NCI-H460 (cell line): Measurements from ENCODE around the gene CADM2. TPM values are rescaled to one million over a fixed set of nuclear protein-coding genes. Genes with fewer than 3 reads are reported as not detected.
"Not testable (repeated sequence)": the region's sequence is repeated elsewhere in the genome, so short reads cannot be mapped to it uniquely, and the experiment has no call there.

Experiments
- DNase-seq: peaks from one replicate; pipeline ENCODE4 v3.0.0-alpha.2; 2016; ENCODE audit warnings: low read depth; ENCODE audit errors: extremely low read depth
- total RNA-seq: library from RNA; depleted of rRNA; stranded (reverse); fragments of >200 nt; shearing (Covaris generic); gene quantifications from 2 replicates; pipeline ENCODE4 v1.2.3, GENCODE V29; 2014

Gene CADM2
- total RNA-seq, 1 experiment from 2014 or later, result 25.0 TPM

DNA sequence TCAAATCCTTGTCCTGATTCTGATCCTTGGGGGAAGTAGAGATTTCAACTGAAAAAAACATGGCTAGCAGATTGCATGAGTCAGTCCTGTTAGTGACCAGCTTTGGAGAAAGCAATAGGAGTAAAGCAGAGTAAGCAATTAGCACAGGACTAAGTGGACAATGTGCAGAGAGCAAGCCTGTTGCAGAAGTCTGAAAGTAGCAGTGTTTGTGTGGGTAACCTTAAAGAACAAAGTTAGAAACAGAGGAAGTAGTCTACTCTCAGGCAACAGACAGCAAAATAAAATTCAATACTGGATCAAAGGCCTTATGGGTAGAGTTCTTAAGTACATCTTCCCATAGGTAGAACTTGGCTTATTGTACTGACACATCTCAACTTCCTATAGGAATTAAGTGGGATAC, 916.8 kb downstream of the CADM2 start:
- DNase-seq, result no peak

DNA sequence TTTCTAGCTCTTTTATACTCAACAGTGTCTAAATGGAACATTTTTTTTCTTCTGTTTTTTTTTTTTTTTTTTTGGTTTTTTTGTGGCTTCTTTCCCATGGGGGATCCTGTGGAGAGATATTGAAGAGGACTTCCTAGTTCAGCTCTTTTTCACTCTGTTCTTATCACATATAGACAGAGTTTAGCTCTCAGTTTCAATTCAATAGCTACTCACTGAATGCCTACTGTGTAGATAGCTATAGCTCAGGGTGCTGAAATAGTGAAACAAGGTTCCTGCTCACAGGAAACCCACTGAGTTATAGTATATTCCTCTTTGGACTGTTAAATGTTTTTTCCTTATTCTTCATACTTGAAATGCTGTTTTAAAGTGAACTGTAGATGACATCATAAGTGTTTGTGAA, 918.8 kb downstream of the CADM2 start:
- no peak for DNase-seq

DNA sequence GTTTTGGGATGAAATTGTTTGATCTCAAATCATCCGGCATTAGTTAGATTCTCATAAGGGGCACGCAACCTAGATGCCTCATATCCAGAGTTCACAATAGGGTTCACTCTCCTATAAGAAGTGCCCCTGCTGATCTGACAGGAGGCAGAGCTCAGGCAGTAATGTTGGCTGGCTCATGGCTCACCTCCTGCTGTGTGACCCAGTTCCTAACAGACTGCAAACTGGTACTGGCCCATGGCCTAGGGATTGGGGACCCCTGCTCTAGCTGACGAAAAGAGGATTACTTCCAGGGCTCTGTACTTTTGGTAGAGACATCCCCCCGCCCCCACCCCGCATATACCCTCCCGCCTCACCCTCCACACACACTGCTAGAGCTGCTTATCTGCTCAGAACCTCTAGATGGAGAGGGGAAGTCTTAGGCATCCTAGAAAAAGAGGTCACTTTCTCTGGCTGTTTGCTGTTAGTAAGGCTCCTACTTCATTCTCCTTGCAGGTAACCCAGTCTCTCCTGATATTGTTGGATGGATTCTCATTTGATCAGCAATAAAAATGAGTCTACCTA, 923.1 kb downstream of the CADM2 start:
- DNase-seq, result no peak

DNA sequence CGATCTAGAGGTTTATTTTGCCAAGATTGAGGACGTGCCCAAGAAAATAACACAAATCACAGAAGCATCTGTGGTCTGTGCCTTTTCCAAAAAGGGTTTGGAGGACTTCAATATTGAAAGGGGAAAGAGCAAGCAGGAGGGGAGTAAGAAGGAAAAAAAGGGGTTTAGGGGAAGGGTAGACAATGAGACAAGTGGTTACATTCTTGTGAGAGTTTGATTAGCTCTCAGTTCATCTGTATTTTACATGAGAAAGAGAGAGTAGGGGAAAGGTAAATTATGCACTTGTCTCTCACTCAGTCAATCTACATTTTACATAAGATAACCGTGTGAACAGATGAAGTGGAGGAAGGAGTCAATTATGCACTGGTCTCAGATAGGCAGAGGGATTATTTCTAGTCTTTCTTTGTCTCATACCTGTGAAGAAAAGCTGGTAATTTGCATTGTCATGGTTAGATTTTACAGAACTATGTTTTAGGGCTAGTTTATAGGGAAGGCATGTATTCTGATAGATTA, 931.3 kb downstream of the CADM2 start:
- no peak for DNase-seq

DNA sequence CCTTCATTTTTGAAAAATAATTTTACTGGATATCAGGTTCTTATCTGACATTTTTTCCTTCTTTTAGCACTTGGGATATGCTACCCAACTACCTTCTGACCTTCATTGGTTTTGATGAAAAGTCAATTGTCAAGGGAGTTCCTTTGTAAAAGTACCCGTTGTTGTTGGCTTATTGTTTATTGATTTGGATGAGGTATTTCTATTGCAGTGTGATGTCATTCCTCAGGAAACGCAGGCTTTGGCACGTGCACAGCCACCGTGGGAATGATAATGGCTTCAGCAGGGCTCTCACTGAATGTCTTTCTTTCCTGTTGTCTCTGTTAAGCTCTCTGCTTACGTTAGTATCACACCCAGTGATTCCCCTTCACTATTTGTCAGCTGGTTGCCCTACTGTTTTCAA, 944.6 kb downstream of the CADM2 start:
- DNase-seq, result no peak

DNA sequence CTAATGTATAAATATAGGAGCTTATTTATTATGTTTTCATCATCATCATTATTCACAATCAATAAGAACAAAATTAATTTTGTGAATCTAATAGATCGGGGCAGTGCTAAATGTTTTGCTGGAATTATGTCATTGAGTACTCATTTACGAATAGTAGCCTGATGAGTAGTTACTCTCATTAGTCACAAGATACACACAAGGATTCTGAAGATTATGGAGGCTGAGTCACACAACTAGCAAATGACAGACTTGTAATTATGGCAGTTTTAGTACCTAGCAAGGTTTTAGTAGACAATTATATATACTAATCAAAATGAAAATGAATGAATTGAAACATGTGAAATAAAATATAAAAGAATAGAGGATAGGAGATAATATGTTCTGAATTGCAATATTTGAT, 954.2 kb downstream of the CADM2 start:
- no peak for DNase-seq

DNA sequence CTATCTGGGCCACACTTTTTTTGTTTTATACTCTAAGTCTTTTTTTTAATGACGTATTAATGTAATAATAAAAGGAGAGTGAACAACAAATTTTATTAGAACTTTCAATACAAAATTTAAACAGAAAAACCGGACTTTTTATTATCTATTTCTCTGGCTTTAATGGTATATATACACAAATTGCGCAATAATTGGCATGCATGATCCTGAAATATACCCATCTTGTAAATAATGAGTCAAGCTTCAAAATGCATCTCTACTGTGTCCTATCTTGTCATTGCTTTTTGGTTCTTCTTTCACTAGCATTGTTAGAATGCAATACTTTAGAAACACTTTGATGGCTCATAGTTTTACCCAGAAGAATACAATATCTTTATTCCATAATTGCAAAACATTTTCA, 963.6 kb downstream of the CADM2 start:
- DNase-seq, result no peak

DNA sequence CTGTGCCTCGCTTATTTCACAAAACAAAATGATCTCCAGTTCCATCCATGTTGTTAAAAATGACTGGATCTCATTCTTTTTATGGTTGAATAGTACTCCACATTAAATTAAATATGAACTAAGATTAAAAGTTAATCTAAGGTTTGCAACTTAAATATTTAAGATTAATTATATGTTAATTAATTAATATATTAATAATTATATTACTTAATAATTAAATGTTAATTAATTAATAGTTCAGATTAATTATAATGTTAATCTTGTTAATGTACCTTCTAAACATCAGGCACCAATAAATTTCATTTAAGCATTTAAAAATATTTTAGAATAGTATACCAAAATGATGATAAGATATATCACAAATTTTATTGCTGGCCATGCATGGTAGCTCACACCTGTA, 971.9 kb downstream of the CADM2 start:
- no peak for DNase-seq

DNA sequence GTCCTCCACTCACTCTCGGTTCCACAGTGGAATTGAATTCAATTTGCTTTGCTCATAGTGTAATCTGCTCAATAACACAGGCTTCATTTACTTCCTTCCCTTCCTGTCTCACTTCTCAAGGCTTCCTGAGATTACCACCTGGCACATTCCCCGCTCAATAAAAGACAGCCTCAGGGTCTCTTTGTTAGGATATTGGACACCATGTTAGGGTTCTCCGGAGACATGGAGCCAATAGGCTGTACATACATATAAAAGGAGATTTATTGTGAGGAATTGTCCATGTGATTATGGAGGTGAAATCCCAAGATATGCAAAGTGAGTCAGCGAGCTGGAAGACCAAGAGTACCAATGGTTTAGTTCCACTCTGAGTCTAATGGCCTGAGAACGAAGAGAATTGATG, 974.5 kb downstream of the CADM2 start:
- no peak for DNase-seq

DNA sequence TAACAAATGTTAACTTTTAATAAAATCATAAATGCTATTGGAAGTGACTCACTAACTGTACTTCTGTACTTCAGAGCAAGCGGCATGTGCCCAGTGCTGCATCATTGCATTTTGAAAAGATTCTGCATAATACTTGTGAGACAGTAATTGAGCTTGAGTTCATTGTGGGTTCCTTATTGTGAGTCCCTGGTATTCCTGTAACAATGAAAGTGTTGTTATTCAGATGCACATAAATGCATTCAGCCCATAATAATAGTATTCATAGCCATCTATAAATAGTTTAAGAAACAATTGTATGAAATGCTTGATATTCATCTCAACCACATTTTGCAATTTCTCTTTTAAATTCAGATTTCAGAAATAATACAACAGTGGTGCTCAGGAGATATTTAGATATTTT, 976.4 kb downstream of the CADM2 start:
- DNase-seq, result no peak

DNA sequence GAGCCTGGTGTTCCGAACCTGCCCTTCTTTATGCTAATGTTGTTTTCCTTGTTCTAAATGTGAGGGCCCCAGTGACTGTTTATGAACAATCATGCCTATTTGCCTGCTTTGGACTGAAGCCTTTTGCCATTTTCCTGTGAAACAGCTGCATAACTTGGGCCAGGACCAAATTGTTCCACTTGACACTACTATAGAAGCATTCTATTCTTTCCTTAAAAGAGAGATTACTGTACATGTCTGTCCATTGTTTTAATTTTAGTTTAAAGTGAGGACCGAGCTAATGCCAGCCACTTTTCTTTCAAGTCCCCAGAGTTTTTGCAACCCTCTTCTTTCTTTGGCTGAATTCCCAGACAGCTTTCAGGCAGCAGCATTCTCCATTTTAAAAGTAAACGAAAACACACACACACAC, 980.3 kb downstream of the CADM2 start:
- DNase-seq, result no peak

DNA sequence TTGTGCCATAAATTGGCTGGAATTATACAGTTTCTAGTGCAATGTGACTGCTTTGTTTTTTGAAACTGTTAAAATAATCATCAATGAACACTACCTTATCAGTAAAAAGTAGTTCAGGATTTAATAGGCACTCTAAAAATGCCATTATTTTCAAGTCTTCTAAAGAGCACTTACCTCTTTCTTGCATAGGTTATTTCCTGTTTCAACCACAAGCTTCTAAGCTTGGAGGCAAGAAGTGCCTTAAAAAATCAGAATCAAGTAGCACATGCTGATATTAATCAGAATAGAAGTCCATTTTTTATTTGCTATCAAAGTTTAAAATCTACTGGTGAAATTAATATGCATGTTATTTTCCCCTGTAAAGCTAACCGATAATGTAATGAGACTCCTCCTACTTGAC, 991.6 kb downstream of the CADM2 start:
- DNase-seq, result no peak

DNA sequence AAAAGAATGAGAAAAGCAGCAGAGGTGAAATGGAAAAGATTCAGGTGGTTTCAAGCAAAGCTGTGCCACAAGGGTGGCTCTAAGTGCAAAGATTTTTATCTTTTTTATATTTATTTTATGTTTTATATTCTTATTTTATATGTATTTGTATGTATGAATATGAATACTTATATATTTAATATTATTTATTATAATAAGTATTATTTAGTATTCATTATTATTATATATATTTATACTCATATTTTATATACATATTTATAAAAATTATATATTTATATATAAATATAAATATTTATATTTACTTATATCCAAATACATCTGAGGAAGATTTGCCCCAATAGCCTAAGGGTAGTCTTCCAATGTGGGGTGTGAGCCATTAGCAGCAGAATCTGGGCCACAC, 1002.0 kb downstream of the CADM2 start:
- no peak for DNase-seq

DNA sequence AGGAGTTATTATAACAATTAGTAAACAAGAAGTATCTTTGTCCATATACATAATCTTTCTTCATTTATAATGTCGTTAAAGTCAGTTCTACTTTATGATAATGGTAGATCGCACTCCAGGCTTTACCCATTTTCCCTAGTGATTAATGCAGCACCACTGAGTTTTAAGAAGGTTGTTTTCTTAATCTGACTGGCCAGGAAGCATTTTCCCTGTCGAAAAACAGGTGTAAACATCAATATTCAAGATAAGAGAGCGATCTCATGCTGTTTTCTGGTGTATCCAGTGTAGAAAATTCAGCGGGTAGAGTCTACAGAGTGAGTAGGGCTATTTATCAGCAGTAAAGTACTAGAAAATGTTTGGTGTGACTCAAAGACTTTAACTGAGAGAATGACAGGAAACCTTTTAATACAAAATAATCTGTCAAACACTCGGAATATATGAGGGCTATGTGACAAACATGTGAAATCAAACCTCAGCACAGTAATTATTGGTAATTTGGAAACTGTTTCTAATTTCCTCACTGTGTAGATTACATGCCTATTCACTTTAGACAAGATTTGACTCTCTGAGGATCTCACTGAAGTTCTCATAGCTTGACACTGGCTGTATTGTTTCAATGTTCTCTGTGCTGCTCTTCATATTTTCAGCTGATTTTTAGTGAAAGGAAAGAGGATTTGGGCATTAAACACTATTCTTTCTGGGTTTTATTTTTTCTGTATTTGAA, 1019.0 kb downstream of the CADM2 start:
- no peak for DNase-seq

DNA sequence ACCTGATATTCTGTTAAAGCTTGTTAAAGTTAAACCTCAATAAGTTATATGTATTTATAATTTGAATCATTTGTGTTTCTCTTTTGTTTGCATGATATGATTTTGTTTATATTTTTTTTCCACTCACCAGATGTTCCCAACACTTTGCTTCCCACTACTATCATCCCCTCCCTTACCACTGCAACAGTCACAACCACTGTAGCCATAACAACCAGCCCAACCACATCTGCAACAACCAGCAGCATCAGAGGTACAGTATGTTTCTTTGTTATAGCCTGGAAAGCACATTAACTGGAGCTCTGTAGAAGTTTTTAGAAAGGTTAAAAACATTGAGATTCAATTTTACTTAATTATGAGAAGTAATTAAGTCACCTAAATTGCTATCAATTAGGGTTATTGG, 1020.2 kb downstream of the CADM2 start:
- DNase-seq, result no peak

DNA sequence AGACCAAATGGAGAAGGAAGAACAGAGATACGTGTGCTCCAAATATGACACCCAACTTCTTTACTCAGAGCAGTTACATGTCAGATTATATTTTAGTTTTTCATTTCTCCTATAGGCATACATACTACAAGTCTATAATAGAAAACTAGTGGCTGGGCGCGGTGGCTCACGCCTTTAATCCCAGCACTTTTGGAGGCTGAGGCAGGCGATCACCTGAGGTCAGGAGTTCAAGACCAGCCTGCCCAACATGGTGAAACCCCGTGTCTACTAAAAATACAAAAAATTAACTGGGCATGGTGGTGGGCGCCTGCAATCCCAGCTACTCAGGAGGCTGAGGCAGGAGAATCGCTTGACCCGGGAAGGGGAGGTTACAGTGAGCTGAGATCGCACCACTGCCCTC, 1030.8 kb downstream of the CADM2 start:
- not testable (repeated sequence) for DNase-seq

DNA sequence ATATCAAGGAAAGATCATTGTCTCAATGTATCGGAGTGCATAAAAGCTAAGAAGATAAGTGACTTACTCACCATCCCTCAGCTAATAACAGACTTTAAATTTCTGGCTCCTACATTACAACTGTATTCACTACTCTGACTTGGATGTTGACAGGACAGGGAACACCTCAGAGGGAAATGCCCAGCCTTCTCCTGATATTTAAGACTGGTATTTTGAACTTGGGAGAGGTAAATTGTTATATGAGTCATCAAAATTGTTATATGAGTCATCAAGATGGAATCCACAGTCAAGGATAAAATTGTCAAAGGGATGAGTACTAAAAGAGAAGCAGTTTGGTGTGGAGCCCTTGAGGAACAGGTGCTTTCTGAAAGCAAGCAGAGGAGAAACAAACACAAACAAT, 1070.8 kb downstream of the CADM2 start:
- peak; percentile 3 for DNase-seq

DNA sequence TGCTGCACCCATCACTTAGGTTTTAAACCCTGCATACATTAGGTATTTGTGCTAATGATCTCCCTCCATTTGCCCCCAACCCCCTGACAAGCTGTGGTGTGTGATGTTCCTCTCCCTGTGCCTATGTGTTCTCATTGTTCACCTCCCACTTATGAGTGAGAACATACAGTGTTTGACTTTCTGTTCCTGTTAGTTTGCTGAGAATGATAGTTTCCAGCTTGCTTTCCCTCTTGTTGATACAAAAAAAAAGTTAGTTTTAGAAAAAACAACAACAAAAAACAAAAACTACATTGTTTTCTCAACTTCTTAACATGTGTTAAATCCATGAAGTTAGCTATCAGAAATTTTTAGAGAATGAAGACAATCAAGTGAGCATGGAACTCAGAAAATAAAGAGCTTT, 1079.1 kb downstream of the CADM2 start:
- no peak for DNase-seq

DNA sequence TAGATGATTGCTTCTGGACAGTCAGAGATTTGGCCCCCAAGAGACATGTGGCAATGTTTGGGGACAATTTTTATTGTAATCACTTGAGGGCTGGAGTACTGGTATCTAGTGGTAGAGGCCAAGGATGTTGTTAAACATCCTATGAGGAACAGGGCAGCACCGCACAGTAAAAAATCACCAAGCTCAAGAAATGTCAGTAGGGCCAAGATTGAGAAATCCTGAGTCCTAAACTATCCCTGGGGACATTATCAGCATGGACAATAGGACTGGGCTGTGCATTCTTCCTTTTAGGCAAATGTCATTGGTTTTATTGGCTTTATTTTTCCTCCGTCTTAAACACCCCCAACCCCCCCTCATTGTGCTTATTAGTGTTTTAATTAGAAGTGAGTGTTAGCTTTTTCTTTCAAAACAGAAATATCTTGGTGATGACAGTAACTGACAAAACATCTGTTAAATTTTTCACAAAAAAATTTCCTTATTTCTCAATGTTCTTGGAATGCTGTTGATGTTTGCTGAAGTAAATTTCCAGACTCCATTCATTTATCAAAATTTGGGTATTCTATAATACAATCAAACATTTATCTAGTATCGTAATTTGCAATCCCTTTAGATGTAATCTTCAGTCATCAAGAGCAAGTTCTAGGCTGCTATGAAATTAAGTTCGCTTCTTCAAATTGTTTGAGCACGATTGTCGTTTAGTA, 1087.8 kb downstream of the CADM2 start:
- no peak for DNase-seq

DNA sequence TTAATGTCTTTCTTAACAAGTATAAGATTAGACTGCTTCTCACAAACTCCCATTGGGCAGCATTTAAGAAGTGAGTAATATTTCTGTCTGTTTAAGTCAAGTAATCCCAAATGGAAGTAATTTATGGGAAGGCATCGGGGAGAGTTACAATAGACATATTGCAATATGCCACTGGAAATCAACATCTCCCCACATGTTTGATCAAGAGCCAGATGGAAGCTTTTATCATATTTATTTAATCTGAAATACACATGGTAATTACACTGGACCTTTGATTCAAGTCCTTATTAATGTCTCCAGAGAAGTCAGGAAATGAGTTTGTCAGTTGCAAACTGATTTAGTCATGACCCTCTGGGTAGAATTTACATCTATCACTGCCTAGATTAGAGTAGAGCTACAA, 1088.4 kb downstream of the CADM2 start:
- no peak for DNase-seq

DNA sequence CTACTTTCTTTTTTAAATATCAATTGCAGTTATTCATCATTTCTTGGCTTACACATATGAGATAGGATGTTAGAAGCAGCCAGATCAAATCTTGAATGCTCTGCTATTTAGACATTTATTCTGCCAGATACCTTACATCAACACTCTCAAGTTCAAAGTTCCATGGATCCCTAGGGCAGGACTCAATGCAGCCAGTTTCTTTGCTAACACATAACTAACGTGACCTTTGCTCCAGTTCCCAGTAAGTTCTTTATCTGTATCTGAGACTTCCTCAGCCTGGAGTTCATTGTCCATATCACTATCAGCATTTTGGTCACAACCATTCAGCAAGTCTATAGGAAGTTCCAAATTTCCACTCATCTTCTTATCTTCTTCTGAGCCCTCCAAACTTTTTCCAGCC, 1092.3 kb downstream of the CADM2 start:
- no peak for DNase-seq

DNA sequence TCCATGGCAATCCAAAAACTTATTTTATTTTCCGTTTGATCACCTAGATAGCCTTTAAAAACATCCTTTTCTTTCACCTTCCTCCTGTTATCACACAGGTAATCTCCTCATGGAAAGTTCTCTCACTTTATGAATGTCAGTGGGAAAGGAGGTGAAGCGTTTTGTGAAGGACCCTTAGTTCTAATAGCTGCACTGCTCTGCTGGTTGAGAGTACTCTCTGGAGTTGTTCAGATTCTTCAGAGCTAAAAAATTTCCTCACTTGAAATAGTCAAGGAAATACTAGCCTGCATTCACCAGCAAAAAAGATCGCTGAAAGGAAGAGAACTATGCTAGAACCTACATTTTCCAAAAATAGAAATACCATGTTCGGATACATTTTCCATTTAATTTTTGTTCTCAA, 1097.2 kb downstream of the CADM2 start:
- DNase-seq, result no peak
